Measurements from ENCODE around the gene FATE1.

DNA sequence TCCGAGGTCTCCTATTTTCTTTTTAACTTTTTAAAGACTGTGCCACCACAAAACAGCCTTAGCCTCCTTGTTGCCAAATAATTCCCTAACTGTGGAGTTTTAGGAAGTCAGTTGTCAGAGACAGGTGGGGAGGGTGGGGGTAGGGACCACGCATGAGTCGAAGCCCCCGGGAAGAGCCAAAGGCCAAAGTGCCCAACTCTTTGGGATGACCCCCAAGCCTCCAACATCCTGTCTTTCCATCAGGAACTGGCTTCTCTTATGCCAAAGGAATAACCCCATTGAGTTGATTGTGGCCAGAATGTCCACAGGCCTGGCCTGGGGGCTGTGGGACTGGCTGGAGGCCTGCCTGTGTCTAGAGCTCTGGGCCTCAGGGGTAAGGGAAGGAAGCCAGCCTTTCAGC is 14.8 kb upstream of the FATE1 start:
- TF ChIP-seq EZH2phosphoT487 (IDR thresholded peaks at IDR 0.05; ENCODE audit: borderline replicate concordance) (no peak), CTCF (conservative IDR thresholded peaks at IDR 0.05; ENCODE audit: low read length) (no peak)

All from Loucy (cell line).